Measurements from ENCODE around the gene INAFM2. TPM values are rescaled to one million over a fixed set of nuclear protein-coding genes. Genes with fewer than 3 reads are reported as not detected.
A peak's percentile ranks its signal among the peaks of the same experiment; 100 is the strongest.

Gene INAFM2
- total and polyA plus RNA-seq, 9 of the 15 experiments (the other 6 are each of a cell fraction or from before 2014, with no cell fraction given) = 11.8 to 43.1 (median 27.2) TPM

DNA sequence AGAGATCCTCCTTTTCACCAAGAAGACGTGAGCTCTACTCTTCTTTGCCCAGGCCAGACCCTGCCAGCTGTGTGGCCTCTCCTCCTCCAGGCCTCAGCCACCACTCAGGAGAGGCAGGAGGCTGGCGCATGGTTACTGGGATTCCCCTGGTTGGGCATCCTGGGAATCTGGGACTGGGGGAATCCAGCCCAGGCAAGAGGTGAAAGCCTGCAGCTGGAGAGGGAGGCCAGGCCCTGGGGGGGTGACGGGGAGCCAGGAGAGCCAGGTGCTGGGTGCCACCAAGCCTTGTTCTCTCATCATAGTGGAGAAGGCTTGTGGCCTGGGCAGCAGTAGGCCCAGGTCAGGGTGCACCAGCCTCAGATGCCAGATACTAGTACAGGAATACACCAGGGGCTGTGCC is 11.0 kb downstream of the INAFM2 start:
- Histone ChIP-seq H3K9me3 (replicated peaks; ENCODE audit: control insufficient read depth, insufficient read depth, low read depth, low read length) (no peaks in the 10 kb centered on the region), H3K79me2 (ENCODE audit: control insufficient read depth, insufficient read depth, low read length) (no peaks in the 10 kb centered on the region), H3K36me3 (ENCODE audit: control insufficient read depth, insufficient read depth, low read length) (no peaks in the 10 kb centered on the region; the same call in 2 of the 3 replicates), H3K9me1 (ENCODE audit: control insufficient read depth, insufficient read depth, low read length) (no peaks in the 10 kb centered on the region), H3K4me2 (ENCODE audit: insufficient read depth, low read length) (peak overlapping the region; percentile 36; the same call in 1 of the 2 replicates), H3K4me1 (replicated peaks in 1 of 2; ENCODE audit: control insufficient read depth in 2 of 2, insufficient read depth in 2 of 2, low read length in 2 of 2) (peaks cover 44 to 66% of the 10 kb centered on the region in 2 experiments), H3K27ac (ENCODE audit: extremely low read depth, low read depth, low read length) (peak overlapping the region; percentile 61; the same call in 2 of the 3 replicates), H3K27me3 (ENCODE audit: control insufficient read depth in 2 of 2, insufficient read depth in 2 of 2, low read length in 2 of 2) (no peaks in the 10 kb centered on the region), H4K20me1 (replicated peaks; ENCODE audit: control insufficient read depth, insufficient read depth, low read length) (peaks cover 6% of the 10 kb centered on the region; the same call in 1 of the 2 replicates), H3K9ac (ENCODE audit: insufficient read depth in 1 of 2, low read depth in 2 of 2, low read length in 2 of 2) (peak overlapping the region in 1 of 2 experiments; percentile 81; a peak in 2 of 4 replicates), H2AFZ (ENCODE audit: low read depth, low read length) (peak overlapping the region; percentile 69), H3K4me3 (no peak overlapping the region)
- in situ Hi-C loops (cut with MboI) = no loop called here
- WGBS (ENCODE audit: insufficient coverage, low coverage, missing lambda C conversion rate) = 100% methylated on average over 2 of the region's 3 CpGs
- POLR2A ChIA-PET = interaction anchor here (1.1 kb wide), 1 partner anchor 108 kb away, joined by 4 read pairs; no protein-coding TSS in a partner anchor
- DNase-seq (ENCODE audit: extremely low read depth in 1 of 4, low spot score in 3 of 4) (no peak), FAIRE-seq (no peak), ATAC-seq (no peak)
- CTCF ChIA-PET (ENCODE audit: low intra/inter-chr PET ratio) = no interaction called here
- no TSS peak for BruUV-seq (replicated peaks)
- intact Hi-C loops (cut with micrococcal nuclease) = no loop called here
- TF ChIP-seq, protein P1, sequence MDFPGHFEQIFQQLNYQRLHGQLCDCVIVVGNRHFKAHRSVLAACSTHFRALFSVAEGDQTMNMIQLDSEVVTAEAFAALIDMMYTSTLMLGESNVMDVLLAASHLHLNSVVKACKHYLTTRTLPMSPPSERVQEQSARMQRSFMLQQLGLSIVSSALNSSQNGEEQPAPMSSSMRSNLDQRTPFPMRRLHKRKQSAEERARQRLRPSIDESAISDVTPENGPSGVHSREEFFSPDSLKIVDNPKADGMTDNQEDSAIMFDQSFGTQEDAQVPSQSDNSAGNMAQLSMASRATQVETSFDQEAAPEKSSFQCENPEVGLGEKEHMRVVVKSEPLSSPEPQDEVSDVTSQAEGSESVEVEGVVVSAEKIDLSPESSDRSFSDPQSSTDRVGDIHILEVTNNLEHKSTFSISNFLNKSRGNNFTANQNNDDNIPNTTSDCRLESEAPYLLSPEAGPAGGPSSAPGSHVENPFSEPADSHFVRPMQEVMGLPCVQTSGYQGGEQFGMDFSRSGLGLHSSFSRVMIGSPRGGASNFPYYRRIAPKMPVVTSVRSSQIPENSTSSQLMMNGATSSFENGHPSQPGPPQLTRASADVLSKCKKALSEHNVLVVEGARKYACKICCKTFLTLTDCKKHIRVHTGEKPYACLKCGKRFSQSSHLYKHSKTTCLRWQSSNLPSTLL (IDR thresholded peaks at IDR 0.05) = no peak
- TF ChIP-seq SOX6 (IDR thresholded peaks at IDR 0.05) (no peak), DACH1 (IDR thresholded peaks at IDR 0.05; ENCODE audit: partially characterized antibody) (no peak), THRB (CRISPR knock-in tag; conservative IDR thresholded peaks at IDR 0.05) (no peak), RBM39 (optimal IDR thresholded peaks at IDR 0.05; ENCODE audit: low read depth, low read length) (no peak), GMEB1 (CRISPR knock-in tag; IDR thresholded peaks at IDR 0.05) (0 out of 2 replicates have a peak, but pooled peaks have one; percentile 11), NUFIP1 (IDR thresholded peaks at IDR 0.05; ENCODE audit: partially characterized antibody) (no peak), ZBTB2 (IDR thresholded peaks at IDR 0.05) (no peak), GABPB2 (CRISPR knock-in tag; conservative IDR thresholded peaks at IDR 0.05) (no peak), ELF4 (CRISPR knock-in tag; IDR thresholded peaks at IDR 0.05) (peak; percentile 0; the same call in 1 of the 2 replicates), SP1 (CRISPR knock-in tag; IDR thresholded peaks at IDR 0.05) (no peak), BMI1 (IDR thresholded peaks at IDR 0.05; ENCODE audit: low read length) (no peak), NR2C1 (IDR thresholded peaks at IDR 0.05) (peak; percentile 3; the same call in 1 of the 2 replicates), NR2C1 (tag; IDR thresholded peaks at IDR 0.05) (no peak), NR2C2 (CRISPR knock-in tag; IDR thresholded peaks at IDR 0.05) (no peak), NR2C2 (tag; IDR thresholded peaks at IDR 0.05) (peak; percentile 44; the same call in 1 of the 2 replicates), CREB1 (IDR thresholded peaks at IDR 0.05) (no peak), CREB1 (CRISPR knock-in tag; IDR thresholded peaks at IDR 0.05) (0 out of 2 replicates have a peak, but pooled peaks have one; percentile 24)

Measured in K562 (cell line).